Activated B cell treated with CpG ODN at 0.5 μM for 24 hours (primary cell): ENCODE results near the gene CFAP299. TPM values are rescaled to one million over a fixed set of nuclear protein-coding genes. Genes with fewer than 3 reads are reported as not detected.
"Not testable (repeated sequence)": the region's sequence is repeated elsewhere in the genome, so short reads cannot be mapped to it uniquely, and the experiment has no call there.

Experiments used
- ATAC-seq: fragments of 200-7000 bp; cut with Tn5 transposase; one replicate; pipeline ENCODE4 v1.10.0; 2021; ENCODE audit warnings: low read depth, mild to moderate bottlenecking, moderate library complexity
- CTCF ChIA-PET: fragments of 350-600 bp; sonication (Branson Sonifier 250); formaldehyde crosslinking; loops from one replicate; lab custom pipeline; 2021; ENCODE audit warnings: antibody characterized with exemption; lab: Charles Lee
- POLR2A ChIA-PET: fragments of 350-600 bp; sonication (Branson Sonifier 250); formaldehyde crosslinking; loops from one replicate; lab custom pipeline; 2021; ENCODE audit warnings: antibody characterized with exemption; lab: Charles Lee
- DNase-seq: peaks from one replicate; pipeline ENCODE4 v3.0.0; 2022
- H3K27ac Mint-ChIP-seq: one replicate; pipeline ENCODE4 v1.8.0; 2020; ENCODE audit warnings: mixed read lengths
- H3K27me3 Mint-ChIP-seq: one replicate; pipeline ENCODE4 v1.8.0; 2021; ENCODE audit warnings: mixed read lengths
- H3K36me3 Mint-ChIP-seq: one replicate; pipeline ENCODE4 v1.8.0; 2021; ENCODE audit warnings: low read depth, mixed read lengths
- H3K4me1 Mint-ChIP-seq: one replicate; pipeline ENCODE4 v1.8.0; 2021; ENCODE audit warnings: mixed read lengths
- H3K4me3 Mint-ChIP-seq: one replicate; pipeline ENCODE4 v1.8.0; 2020; ENCODE audit warnings: mild to moderate bottlenecking, mixed read lengths
- H3K9me3 Mint-ChIP-seq: one replicate; pipeline ENCODE4 v1.8.0; 2020; ENCODE audit warnings: mixed read lengths
- intact Hi-C: fragments of 100-400 bp; cut with micrococcal nuclease; formaldehyde crosslinking; loops from one replicate; pipeline ENCODE4 v1.15.1; 2024
- total RNA-seq: library from RNA; stranded (reverse); gene quantifications from 2 replicates; pipeline ENCODE4 v1.2.3, GENCODE V29; 2022
- TF ChIP-seq, protein P1 (sequence below): fragments of 200-600 bp; IDR thresholded peaks from one replicate; pipeline ENCODE4 v1.8.0; 2022; ENCODE audit warnings: antibody characterized with exemption, mild to moderate bottlenecking

The CFAP299 gene
- total RNA-seq, 1 donor from 2014 or later, result not detected

DNA sequence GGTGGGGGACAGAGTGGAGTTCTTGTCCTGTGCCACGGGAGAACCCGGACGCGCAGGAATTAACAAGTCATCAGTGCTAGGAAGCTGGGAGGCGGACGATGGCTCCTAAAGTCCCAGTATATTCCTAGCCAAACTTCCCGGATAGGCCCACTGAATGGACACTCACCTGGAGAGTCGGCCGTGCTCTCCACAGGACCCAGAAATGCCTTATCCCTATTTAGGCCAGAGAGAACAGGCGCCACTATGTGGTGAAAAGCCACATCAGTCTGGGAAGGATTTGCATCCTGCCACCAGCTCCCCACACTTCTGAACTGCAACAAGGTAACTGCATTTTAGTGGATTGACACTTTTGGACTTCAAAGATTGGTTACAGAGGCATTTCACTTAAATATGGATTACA lies 1.1 kb downstream of the CFAP299 start:
- H3K27me3 Mint-ChIP-seq, result peaks cover 25% of the 10 kb centered on the region
- DNase-seq, result no peak
- no peak for ATAC-seq
- no peaks in the 10 kb centered on the region for H3K9me3 Mint-ChIP-seq
- TF ChIP-seq, protein P1, sequence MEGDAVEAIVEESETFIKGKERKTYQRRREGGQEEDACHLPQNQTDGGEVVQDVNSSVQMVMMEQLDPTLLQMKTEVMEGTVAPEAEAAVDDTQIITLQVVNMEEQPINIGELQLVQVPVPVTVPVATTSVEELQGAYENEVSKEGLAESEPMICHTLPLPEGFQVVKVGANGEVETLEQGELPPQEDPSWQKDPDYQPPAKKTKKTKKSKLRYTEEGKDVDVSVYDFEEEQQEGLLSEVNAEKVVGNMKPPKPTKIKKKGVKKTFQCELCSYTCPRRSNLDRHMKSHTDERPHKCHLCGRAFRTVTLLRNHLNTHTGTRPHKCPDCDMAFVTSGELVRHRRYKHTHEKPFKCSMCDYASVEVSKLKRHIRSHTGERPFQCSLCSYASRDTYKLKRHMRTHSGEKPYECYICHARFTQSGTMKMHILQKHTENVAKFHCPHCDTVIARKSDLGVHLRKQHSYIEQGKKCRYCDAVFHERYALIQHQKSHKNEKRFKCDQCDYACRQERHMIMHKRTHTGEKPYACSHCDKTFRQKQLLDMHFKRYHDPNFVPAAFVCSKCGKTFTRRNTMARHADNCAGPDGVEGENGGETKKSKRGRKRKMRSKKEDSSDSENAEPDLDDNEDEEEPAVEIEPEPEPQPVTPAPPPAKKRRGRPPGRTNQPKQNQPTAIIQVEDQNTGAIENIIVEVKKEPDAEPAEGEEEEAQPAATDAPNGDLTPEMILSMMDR, result no peak
- intact Hi-C loops, result no loop called here
- no peak overlapping the region for H3K27ac Mint-ChIP-seq
- H3K4me1 Mint-ChIP-seq, result peaks cover 12% of the 10 kb centered on the region
- no peaks in the 10 kb centered on the region for H3K36me3 Mint-ChIP-seq
- H3K4me3 Mint-ChIP-seq, result peak overlapping the region; percentile 83
- POLR2A ChIA-PET, result no interaction called here
- CTCF ChIA-PET, result no interaction called here

DNA sequence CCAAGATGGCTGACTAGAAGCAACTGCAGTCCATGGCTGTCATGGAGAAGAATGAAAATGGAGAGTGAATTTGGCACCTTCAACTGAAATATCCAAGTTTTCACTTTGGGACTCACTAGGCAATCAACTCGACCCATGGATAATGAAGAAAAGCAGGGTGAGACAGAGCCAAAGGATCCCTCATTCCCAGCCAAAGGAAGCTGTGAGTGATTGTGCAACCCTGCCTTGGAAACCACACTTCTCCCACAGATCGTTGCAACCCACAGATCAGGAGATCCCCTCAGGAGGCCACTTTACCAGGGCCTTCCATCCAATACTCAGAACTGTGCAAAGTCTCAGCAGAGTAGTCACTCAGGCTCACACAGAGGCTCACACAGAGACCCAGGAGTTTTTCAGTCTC lies 4.5 kb downstream of the CFAP299 start:
- Mint-ChIP-seq H3K4me1 (peaks cover 12% of the 10 kb centered on the region), H3K27me3 (peaks cover 30% of the 10 kb centered on the region)
- no peak for ATAC-seq

GRCh38 chr4:80342684-80343083 lies 7.2 kb downstream of the CFAP299 start:
- POLR2A ChIA-PET, DNase-seq, CTCF ChIA-PET, H3K36me3 Mint-ChIP-seq, intact Hi-C loops, ATAC-seq, H3K27ac Mint-ChIP-seq, H3K4me1 Mint-ChIP-seq, H3K4me3 Mint-ChIP-seq: not testable (repeated sequence)
- Mint-ChIP-seq H3K9me3 (peaks cover 22% of the 10 kb centered on the region), H3K27me3 (peaks cover 28% of the 10 kb centered on the region)

More for the DNA sequence above, 4.5 kb downstream of the CFAP299 start:
- Mint-ChIP-seq H3K27ac (no peak overlapping the region), H3K4me3 (no peak overlapping the region), H3K36me3 (peaks cover 2% of the 10 kb centered on the region), H3K9me3 (peaks cover 22% of the 10 kb centered on the region)
- TF ChIP-seq, protein P1, result no peak
- intact Hi-C loops, result no loop called here
- ChIA-PET POLR2A (no interaction called here), CTCF (no interaction called here)
- no peak for DNase-seq

DNA sequence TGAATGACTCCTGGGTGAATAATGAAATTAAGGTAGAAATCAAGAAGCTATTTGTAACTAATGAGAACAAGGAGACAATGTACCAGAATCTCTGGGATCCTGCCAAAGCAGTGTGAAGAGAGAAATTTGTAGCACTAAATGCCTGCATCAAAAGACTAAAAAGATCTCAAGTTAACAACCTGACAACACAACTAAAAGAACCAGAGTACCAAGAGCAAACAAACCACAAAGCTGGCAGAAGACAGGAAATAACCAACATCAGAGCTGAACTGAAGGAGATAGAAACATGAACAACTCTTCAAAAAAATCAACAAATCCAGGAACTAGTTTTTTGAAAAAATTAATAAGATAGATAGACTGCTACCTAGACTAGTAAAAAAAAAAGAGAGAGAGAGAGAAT lies 8.4 kb downstream of the CFAP299 start:
- intact Hi-C loops, result no loop called here
- POLR2A ChIA-PET, result no interaction called here

GRCh38 chr4:80360084-80360483 lies 24.6 kb downstream of the CFAP299 start:
- H3K27ac Mint-ChIP-seq, result no peak overlapping the region
- TF ChIP-seq, protein P1, result no peak
- H3K36me3 Mint-ChIP-seq, result no peaks in the 10 kb centered on the region
- ATAC-seq (no peak), DNase-seq (no peak)
- H3K4me3 Mint-ChIP-seq, result no peak overlapping the region
- ChIA-PET CTCF (interaction anchor here (1.4 to 1.8 kb wide), 3 partner anchors 630 to 992 kb away, joined by 3 to 6 read pairs (median 5); no protein-coding TSS in a partner anchor), POLR2A (no interaction called here)
- no peaks in the 10 kb centered on the region for H3K4me1 Mint-ChIP-seq
- H3K27me3 Mint-ChIP-seq, result peaks cover 37% of the 10 kb centered on the region
- intact Hi-C loops, result no loop called here
- H3K9me3 Mint-ChIP-seq, result no peaks in the 10 kb centered on the region

More for the DNA sequence above, 8.4 kb downstream of the CFAP299 start:
- Mint-ChIP-seq H3K27ac (no peak overlapping the region), H3K9me3 (peaks cover 22% of the 10 kb centered on the region), H3K4me1 (no peaks in the 10 kb centered on the region), H3K27me3 (peaks cover 30% of the 10 kb centered on the region), H3K4me3 (no peak overlapping the region), H3K36me3 (peaks cover 2% of the 10 kb centered on the region)
- TF ChIP-seq, protein P1, result no peak
- DNase-seq (no peak), ATAC-seq (no peak)
- CTCF ChIA-PET, result no interaction called here

DNA sequence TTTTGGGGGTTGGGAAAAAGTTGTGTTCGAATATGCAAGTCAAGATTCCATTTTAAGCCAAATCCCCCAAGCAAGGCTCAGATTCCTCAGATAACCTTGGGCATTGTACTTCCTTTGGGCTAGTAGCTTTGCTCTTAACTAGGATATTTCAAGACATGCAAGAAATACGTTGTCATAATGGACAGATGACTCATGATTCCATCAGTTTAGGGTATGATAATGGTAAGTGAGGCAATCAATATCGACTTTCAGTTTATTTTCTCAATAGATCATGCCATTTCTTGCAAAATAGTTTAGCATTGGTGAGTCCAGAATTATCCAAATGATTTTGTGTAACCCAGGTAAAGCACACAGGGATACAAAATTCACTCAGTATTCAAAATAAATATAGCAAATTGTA lies 25.4 kb downstream of the CFAP299 start:
- TF ChIP-seq, protein P1, result no peak
- H3K4me3 Mint-ChIP-seq, result no peak overlapping the region
- H3K9me3 Mint-ChIP-seq, result no peaks in the 10 kb centered on the region
- H3K4me1 Mint-ChIP-seq, result peaks cover under 1% of the 10 kb centered on the region
- intact Hi-C loops, result loop anchor here (1.0 kb wide), 3 partner anchors 679 to 990 kb away; no protein-coding TSS in a partner anchor
- no peak overlapping the region for H3K27ac Mint-ChIP-seq
- ATAC-seq (no peak), DNase-seq (no peak)
- H3K27me3 Mint-ChIP-seq, result peaks cover 37% of the 10 kb centered on the region
- CTCF ChIA-PET, result interaction anchor here (1.4 to 6.6 kb wide), 4 partner anchors 630 to 991 kb away, joined by 3 to 117 read pairs (median 22); no protein-coding TSS in a partner anchor
- H3K36me3 Mint-ChIP-seq, result no peaks in the 10 kb centered on the region
- POLR2A ChIA-PET, result no interaction called here
